ENCODE data around the gene EHD4.

Gene EHD4

DNA sequence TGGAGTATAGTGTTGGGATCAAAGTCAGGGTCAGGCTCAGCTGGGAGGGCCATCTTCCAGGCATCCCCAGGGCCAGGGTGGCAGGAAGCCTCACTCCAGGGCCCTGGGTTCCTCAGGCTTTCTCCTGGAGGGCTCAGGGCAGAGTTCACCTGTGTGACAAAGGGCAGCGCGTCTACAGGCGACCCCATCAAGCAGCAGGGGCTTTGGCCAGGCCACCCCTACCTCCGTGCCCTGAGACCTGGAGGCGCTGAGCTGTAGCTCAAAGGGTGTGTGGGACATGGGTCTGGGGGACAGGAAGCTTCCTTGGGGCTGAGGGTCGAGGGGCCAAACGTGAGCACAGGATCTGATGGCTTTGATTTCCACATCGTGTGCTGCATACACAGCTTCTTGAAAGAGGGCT, 91.3 kb downstream of the EHD4 start:
- Histone ChIP-seq H3K4me1 (ENCODE audit: control insufficient read depth, insufficient read depth, low read length) (no peaks in the 10 kb centered on the region), H3K9me3 (ENCODE audit: control insufficient read depth, insufficient read depth, low read depth, low read length) (no peaks in the 10 kb centered on the region), H3K36me3 (ENCODE audit: control insufficient read depth in 2 of 2, insufficient read depth in 1 of 2, low read length in 2 of 2) (no peaks in the 10 kb centered on the region), H3K4me3 (ENCODE audit: low read depth, low read length) (no peak overlapping the region), H3K27ac (ENCODE audit: extremely low read depth, low read depth, low read length) (no peak overlapping the region)
- POLR2A ChIA-PET, result no interaction called here
- TF ChIP-seq ZNF416 (tag by site-specific recombination; IDR thresholded peaks at IDR 0.05) (no peak), ZNF292 (tag by site-specific recombination; IDR thresholded peaks at IDR 0.05; ENCODE audit: borderline replicate concordance, low read depth) (no peak), WT1 (tag by site-specific recombination; IDR thresholded peaks at IDR 0.05) (no peak), ZNF776 (tag by site-specific recombination; IDR thresholded peaks at IDR 0.05; ENCODE audit: borderline replicate concordance) (no peak), ZNF433 (tag by site-specific recombination; IDR thresholded peaks at IDR 0.05; ENCODE audit: low read depth) (no peak), ZEB2 (tag by site-specific recombination; IDR thresholded peaks at IDR 0.05) (no peak), PRDM1 (tag by site-specific recombination; IDR thresholded peaks at IDR 0.05) (no peak), ZNF221 (tag by site-specific recombination; IDR thresholded peaks at IDR 0.05; ENCODE audit: borderline replicate concordance) (no peak), ZNF558 (tag by site-specific recombination; IDR thresholded peaks at IDR 0.05) (no peak), ZNF311 (tag by site-specific recombination; IDR thresholded peaks at IDR 0.05; ENCODE audit: borderline replicate concordance) (no peak), ZNF654 (tag by site-specific recombination; IDR thresholded peaks at IDR 0.05; ENCODE audit: low read depth) (no peak)
- TF ChIP-seq, protein P1, sequence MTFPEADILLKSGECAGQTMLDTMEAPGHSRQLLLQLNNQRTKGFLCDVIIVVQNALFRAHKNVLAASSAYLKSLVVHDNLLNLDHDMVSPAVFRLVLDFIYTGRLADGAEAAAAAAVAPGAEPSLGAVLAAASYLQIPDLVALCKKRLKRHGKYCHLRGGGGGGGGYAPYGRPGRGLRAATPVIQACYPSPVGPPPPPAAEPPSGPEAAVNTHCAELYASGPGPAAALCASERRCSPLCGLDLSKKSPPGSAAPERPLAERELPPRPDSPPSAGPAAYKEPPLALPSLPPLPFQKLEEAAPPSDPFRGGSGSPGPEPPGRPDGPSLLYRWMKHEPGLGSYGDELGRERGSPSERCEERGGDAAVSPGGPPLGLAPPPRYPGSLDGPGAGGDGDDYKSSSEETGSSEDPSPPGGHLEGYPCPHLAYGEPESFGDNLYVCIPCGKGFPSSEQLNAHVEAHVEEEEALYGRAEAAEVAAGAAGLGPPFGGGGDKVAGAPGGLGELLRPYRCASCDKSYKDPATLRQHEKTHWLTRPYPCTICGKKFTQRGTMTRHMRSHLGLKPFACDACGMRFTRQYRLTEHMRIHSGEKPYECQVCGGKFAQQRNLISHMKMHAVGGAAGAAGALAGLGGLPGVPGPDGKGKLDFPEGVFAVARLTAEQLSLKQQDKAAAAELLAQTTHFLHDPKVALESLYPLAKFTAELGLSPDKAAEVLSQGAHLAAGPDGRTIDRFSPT (tag by site-specific recombination; IDR thresholded peaks at IDR 0.05), result no peak
- TF ChIP-seq, protein P2, sequence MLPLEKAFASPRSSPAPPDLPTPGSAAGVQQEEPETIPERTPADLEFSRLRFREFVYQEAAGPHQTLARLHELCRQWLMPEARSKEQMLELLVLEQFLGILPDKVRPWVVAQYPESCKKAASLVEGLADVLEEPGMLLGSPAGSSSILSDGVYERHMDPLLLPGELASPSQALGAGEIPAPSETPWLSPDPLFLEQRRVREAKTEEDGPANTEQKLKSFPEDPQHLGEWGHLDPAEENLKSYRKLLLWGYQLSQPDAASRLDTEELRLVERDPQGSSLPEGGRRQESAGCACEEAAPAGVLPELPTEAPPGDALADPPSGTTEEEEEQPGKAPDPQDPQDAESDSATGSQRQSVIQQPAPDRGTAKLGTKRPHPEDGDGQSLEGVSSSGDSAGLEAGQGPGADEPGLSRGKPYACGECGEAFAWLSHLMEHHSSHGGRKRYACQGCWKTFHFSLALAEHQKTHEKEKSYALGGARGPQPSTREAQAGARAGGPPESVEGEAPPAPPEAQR (tag by site-specific recombination; IDR thresholded peaks at IDR 0.05), result no peak
- TF ChIP-seq, protein P3, sequence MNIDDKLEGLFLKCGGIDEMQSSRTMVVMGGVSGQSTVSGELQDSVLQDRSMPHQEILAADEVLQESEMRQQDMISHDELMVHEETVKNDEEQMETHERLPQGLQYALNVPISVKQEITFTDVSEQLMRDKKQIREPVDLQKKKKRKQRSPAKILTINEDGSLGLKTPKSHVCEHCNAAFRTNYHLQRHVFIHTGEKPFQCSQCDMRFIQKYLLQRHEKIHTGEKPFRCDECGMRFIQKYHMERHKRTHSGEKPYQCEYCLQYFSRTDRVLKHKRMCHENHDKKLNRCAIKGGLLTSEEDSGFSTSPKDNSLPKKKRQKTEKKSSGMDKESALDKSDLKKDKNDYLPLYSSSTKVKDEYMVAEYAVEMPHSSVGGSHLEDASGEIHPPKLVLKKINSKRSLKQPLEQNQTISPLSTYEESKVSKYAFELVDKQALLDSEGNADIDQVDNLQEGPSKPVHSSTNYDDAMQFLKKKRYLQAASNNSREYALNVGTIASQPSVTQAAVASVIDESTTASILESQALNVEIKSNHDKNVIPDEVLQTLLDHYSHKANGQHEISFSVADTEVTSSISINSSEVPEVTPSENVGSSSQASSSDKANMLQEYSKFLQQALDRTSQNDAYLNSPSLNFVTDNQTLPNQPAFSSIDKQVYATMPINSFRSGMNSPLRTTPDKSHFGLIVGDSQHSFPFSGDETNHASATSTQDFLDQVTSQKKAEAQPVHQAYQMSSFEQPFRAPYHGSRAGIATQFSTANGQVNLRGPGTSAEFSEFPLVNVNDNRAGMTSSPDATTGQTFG (tag by site-specific recombination; IDR thresholded peaks at IDR 0.05; ENCODE audit: borderline replicate concordance), result no peak
- TF ChIP-seq, protein P4, sequence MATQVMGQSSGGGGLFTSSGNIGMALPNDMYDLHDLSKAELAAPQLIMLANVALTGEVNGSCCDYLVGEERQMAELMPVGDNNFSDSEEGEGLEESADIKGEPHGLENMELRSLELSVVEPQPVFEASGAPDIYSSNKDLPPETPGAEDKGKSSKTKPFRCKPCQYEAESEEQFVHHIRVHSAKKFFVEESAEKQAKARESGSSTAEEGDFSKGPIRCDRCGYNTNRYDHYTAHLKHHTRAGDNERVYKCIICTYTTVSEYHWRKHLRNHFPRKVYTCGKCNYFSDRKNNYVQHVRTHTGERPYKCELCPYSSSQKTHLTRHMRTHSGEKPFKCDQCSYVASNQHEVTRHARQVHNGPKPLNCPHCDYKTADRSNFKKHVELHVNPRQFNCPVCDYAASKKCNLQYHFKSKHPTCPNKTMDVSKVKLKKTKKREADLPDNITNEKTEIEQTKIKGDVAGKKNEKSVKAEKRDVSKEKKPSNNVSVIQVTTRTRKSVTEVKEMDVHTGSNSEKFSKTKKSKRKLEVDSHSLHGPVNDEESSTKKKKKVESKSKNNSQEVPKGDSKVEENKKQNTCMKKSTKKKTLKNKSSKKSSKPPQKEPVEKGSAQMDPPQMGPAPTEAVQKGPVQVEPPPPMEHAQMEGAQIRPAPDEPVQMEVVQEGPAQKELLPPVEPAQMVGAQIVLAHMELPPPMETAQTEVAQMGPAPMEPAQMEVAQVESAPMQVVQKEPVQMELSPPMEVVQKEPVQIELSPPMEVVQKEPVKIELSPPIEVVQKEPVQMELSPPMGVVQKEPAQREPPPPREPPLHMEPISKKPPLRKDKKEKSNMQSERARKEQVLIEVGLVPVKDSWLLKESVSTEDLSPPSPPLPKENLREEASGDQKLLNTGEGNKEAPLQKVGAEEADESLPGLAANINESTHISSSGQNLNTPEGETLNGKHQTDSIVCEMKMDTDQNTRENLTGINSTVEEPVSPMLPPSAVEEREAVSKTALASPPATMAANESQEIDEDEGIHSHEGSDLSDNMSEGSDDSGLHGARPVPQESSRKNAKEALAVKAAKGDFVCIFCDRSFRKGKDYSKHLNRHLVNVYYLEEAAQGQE (tag by site-specific recombination; IDR thresholded peaks at IDR 0.05), result no peak
- CTCF ChIA-PET, result interaction anchor here (0.7 kb wide), 1 partner anchor 9 kb away, joined by 4 read pairs; no protein-coding TSS in a partner anchor

All from HEK293 (cell line).